Prostate gland (tissue), 2 donors: ENCODE data around the gene TNRC6A. TPM values are rescaled to one million over a fixed set of nuclear protein-coding genes. Genes with fewer than 3 reads are reported as not detected.
"Not testable (repeated sequence)": the region's sequence is repeated elsewhere in the genome, so short reads cannot be mapped to it uniquely, and the experiment has no call there.

ENCODE experiments used
- DNase-seq: peaks from one replicate; pipeline ENCODE4 v3.0.0-alpha.2; 2019; ENCODE audit warnings: low spot score
- H3K27ac ChIP-seq, 2 donors: fragments of 200-600 bp; sonication (generic); 2 replicates each; pipeline ENCODE4 v1.5.1; 2017 to 2019
- H3K27me3 ChIP-seq: fragments of 200-600 bp; sonication (generic); replicated peaks from 2 replicates; pipeline ENCODE4 v1.5.1; 2019; ENCODE audit not compliant: insufficient read depth
- H3K36me3 ChIP-seq, 2 donors: fragments of 200-600 bp; sonication (generic); 1 replicate in 1 of 2; 2 replicates in 1 of 2; pipeline versions ENCODE4 v1.5.1 to v1.8.1; 2017 to 2019
- H3K4me1 ChIP-seq: fragments of 200-600 bp; sonication (generic); replicated peaks from 2 replicates; pipeline ENCODE4 v1.5.1; 2019
- H3K4me3 ChIP-seq, 2 donors: fragments of 200-600 bp; sonication (generic); 2 replicates each; pipeline ENCODE4 v1.5.1; 2017 to 2019
- H3K9me3 ChIP-seq: fragments of 200-600 bp; sonication (generic); 2 replicates; pipeline ENCODE4 v1.5.1; 2017
- CTCF ChIP-seq, 4 experiments: fragments of 200-600 bp in 2 of 4; fragments of 450-650 bp in 2 of 4; sonication (generic) in 2 of 4; IDR thresholded peaks; 1 replicate in 3 of 4; 2 replicates in 1 of 4; pipeline ENCODE4 v1.5.1; 2016 to 2019; ENCODE audit warnings: antibody characterized with exemption in 4 of 4, mild to moderate bottlenecking in 2 of 4, moderate library complexity in 2 of 4
- POLR2A ChIP-seq: fragments of 450-650 bp; IDR thresholded peaks from one replicate; pipeline ENCODE4 v1.6.1; 2016; ENCODE audit warnings: antibody characterized with exemption, mild to moderate bottlenecking
- POLR2AphosphoS5 ChIP-seq: sonication (generic); formaldehyde crosslinking; IDR thresholded peaks from one replicate; pipeline ENCODE4 v1.6.1; 2017; ENCODE audit warnings: antibody characterized with exemption
- WGBS: methylation state at CpG from one replicate; pipeline ENCODE4 v1.1.5; 2018; 5-methylcytosine and 5-hydroxymethylcytosine counted together
- intact Hi-C: fragments of 100-400 bp; cut with DNase I; formaldehyde crosslinking; loops from one replicate; pipeline ENCODE4 v1.14.2; 2022
- total RNA-seq, 2 donors: library from RNA; depleted of rRNA; stranded (reverse); fragments of >200 nt; gene quantifications; one replicate each; pipeline ENCODE4 v1.1.0, GENCODE V29; 2016

TNRC6A gene
- total RNA-seq, 2 donors from 2014 or later = 37.5 to 65.5 TPM

GRCh38 chr16:24810951-24811843 lies 81.7 kb downstream of the TNRC6A start:
- Histone ChIP-seq H3K9me3 (no peaks in the 10 kb centered on the region), H3K4me3 (no peak overlapping the region), H3K27ac (no peak overlapping the region), H3K27me3 (no peaks in the 10 kb centered on the region), H3K36me3 (peaks cover 5 to 10% of the 10 kb centered on the region in 2 donors), H3K4me1 (no peaks in the 10 kb centered on the region)
- TF ChIP-seq POLR2AphosphoS5 (peak; percentile 11), POLR2A (no peak)
- no peak for DNase-seq
- intact Hi-C loops = no loop called here
- WGBS = 38% methylated on average over 11 of the region's 11 CpGs

GRCh38 chr16:24812813-24813212 lies 83.4 kb downstream of the TNRC6A start:
- H3K27ac ChIP-seq, H3K9me3 ChIP-seq, intact Hi-C loops, H3K27me3 ChIP-seq, H3K4me1 ChIP-seq, H3K36me3 ChIP-seq, DNase-seq, H3K4me3 ChIP-seq: not testable (repeated sequence)
- WGBS = 60% methylated on average over 6 of the region's 6 CpGs

DNA sequence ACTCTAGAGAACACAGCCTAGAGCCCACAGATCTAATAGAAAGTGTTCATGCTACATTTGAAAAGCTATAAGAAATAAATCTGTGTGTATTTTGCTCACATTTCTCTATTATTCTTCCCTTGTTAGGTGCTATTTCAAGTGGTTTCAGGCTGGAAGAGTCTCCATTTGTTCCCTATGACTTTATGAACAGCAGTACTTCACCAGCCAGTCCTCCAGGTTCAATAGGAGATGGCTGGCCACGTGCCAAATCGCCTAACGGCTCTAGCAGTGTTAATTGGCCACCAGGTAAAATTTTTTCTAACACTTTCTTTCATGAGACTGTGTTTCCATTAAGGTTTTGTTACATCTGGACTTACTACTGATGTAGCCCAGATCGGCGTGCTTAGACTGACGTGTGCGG lies 85.6 kb downstream of the TNRC6A start:
- peaks cover 10% of the 10 kb centered on the region in 2 donors for H3K36me3 ChIP-seq
- H3K27ac ChIP-seq = no peak overlapping the region
- WGBS = 89% methylated on average over 7 of the region's 7 CpGs
- H3K4me1 ChIP-seq = no peaks in the 10 kb centered on the region
- no peaks in the 10 kb centered on the region for H3K9me3 ChIP-seq
- no peaks in the 10 kb centered on the region for H3K27me3 ChIP-seq
- intact Hi-C loops = no loop called here
- DNase-seq = no peak
- no peak for TF ChIP-seq POLR2A
- TF ChIP-seq POLR2AphosphoS5 = no peak
- no peak for TF ChIP-seq CTCF (IDR thresholded peaks at IDR 0.05)
- no peak overlapping the region for H3K4me3 ChIP-seq

DNA sequence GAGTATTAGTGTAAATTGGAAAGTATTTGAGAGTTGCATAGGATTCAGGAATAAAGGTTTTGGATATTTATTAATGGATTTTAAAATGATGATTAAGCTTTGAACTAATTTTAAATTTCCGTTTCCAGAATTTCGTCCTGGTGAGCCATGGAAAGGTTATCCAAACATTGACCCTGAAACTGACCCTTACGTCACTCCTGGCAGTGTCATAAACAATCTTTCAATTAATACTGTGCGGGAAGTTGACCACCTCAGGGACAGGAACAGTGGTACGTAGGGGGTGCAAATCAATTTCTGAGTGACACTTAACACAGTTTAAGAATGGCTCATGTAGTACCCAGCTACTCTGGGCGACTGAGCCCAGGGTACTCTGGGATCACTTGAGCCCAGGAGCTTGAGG lies 87.2 kb downstream of the TNRC6A start:
- peaks cover 17 to 18% of the 10 kb centered on the region in 2 donors for H3K36me3 ChIP-seq
- intact Hi-C loops = no loop called here
- no peak overlapping the region for H3K4me3 ChIP-seq
- no peaks in the 10 kb centered on the region for H3K9me3 ChIP-seq
- no peak for DNase-seq
- H3K27me3 ChIP-seq = no peaks in the 10 kb centered on the region
- no peak for TF ChIP-seq CTCF (IDR thresholded peaks at IDR 0.05)
- TF ChIP-seq POLR2A = no peak
- TF ChIP-seq POLR2AphosphoS5 = no peak
- H3K4me1 ChIP-seq = no peaks in the 10 kb centered on the region
- H3K27ac ChIP-seq = no peak overlapping the region
- 88% methylated on average over 6 of the region's 6 CpGs for WGBS

DNA sequence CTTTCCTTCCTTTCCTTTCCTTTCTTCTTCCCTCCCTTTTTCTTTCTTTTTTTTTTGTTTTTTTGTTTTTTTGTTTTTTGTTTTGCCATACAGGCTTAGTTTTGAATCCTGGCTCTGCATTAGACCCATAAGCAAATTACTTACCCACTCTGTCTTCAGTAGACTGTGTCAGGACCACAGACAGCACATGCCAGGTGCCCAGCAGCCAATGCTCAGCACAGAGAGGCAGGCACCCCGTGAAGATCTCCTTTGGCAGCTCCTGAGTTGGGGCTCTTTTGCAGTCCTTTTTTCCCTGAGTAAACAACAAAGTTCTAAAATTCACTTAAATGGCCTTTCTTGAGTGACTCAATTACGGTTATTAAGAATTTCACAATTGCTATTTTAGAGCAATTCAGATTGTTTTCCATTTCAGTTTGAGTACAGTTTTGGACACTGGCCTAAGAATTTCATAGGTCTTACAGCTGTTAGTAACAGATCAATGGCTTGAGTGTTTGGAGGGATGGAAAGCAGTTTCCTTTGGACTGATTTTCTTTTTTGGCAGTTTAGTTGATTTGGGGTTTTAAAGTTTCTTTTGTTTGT lies 90.1 kb downstream of the TNRC6A start:
- intact Hi-C loops = no loop called here
- WGBS = 38% methylated on average over 2 of the region's 2 CpGs
- Histone ChIP-seq H3K4me1 (no peaks in the 10 kb centered on the region), H3K27ac (no peak overlapping the region), H3K4me3 (no peak overlapping the region), H3K27me3 (no peaks in the 10 kb centered on the region), H3K9me3 (no peaks in the 10 kb centered on the region), H3K36me3 (peaks cover 16 to 31% of the 10 kb centered on the region in 2 donors)
- TF ChIP-seq CTCF (IDR thresholded peaks at IDR 0.05) = no peak
- no peak for DNase-seq

- no peaks in the 10 kb centered on the region for H3K4me1 ChIP-seq
- no peak overlapping the region for H3K27ac ChIP-seq
- WGBS = 96% methylated on average over 1 of the region's 1 CpG
- DNase-seq = no peak
- H3K27me3 ChIP-seq = no peaks in the 10 kb centered on the region
- no peaks in the 10 kb centered on the region for H3K9me3 ChIP-seq
- peaks cover 11 to 31% of the 10 kb centered on the region in 2 donors for H3K36me3 ChIP-seq
- TF ChIP-seq CTCF (IDR thresholded peaks at IDR 0.05) (no peak), POLR2A (no peak), POLR2AphosphoS5 (no peak)
- no peak overlapping the region for H3K4me3 ChIP-seq
- intact Hi-C loops = no loop called here
These were observed 91.1 kb downstream of the TNRC6A start for GRCh38 chr16:24820522-24820921.
